Suprapubic skin (tissue), 3 donors: ENCODE results near the gene ZNF418.

Experiments used
- CTCF ChIP-seq, 2 donors: fragments of 200-600 bp in 1 of 2; fragments of 450-650 bp in 1 of 2; sonication (generic) in 1 of 2; IDR thresholded peaks; one replicate each; pipeline ENCODE4 v1.5.1; 2016 to 2019; ENCODE audit warnings: antibody characterized with exemption in 2 of 2, mild to moderate bottlenecking in 1 of 2, moderate library complexity in 1 of 2
- POLR2A ChIP-seq, 2 donors: fragments of 450-650 bp; IDR thresholded peaks; one replicate each; pipeline ENCODE4 v1.6.1; 2017; ENCODE audit warnings: antibody characterized with exemption in 2 of 2, mild to moderate bottlenecking in 2 of 2, moderate library complexity in 2 of 2

- no peak for TF ChIP-seq POLR2A (IDR thresholded peaks at IDR 0.05)
- TF ChIP-seq CTCF (IDR thresholded peaks at IDR 0.05): no peak
Measured at GRCh38 chr19:57886046-57886445, 49.2 kb downstream of the ZNF418 start.
